Sigmoid colon (tissue), 4 donors: Measurements from ENCODE around the gene TMEM51.

Experiments used
- EP300 ChIP-seq, 4 donors: sonication (generic); formaldehyde crosslinking; IDR thresholded peaks; one replicate each; pipeline ENCODE4 v1.6.1; 2017; ENCODE audit warnings: antibody characterized with exemption in 4 of 4
- POLR2A ChIP-seq, 2 donors: fragments of 450-650 bp; IDR thresholded peaks; one replicate each; pipeline ENCODE4 v1.6.1; 2016; ENCODE audit warnings: antibody characterized with exemption in 2 of 2, mild to moderate bottlenecking in 2 of 2, moderate library complexity in 2 of 2
- POLR2AphosphoS5 ChIP-seq, 4 donors: sonication (generic); formaldehyde crosslinking; IDR thresholded peaks; one replicate each; pipeline ENCODE4 v1.6.1; 2017; ENCODE audit warnings: antibody characterized with exemption in 4 of 4
- TF ChIP-seq, protein P1 (sequence below), 4 experiments: fragments of 450-650 bp in 3 of 4; fragments of 200-600 bp in 1 of 4; IDR thresholded peaks; one replicate each; pipeline ENCODE4 v1.5.1; 2016 to 2019; ENCODE audit warnings: antibody characterized with exemption in 4 of 4, mild to moderate bottlenecking in 3 of 4, moderate library complexity in 2 of 4

DNA sequence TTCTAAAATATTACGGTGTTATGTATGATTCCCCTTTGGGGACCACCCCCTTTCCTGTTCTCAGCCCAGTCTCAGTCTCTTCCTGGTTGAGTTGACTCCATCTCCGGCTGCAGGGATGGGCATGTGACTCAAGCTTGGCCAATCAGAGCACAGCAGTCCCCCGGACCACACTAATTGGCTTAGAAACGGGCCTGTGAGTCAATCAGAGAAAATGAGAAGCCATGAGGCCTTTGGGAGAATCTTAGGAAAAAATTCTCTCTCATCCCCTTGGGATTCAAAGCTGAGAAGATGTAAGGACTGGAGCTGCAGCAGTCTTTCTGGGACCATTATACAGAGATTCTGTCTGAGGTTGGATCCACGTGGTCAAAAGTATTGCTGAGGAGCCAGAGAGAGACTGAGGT lies 82.8 kb downstream of the TMEM51 start:
- TF ChIP-seq, protein P1, sequence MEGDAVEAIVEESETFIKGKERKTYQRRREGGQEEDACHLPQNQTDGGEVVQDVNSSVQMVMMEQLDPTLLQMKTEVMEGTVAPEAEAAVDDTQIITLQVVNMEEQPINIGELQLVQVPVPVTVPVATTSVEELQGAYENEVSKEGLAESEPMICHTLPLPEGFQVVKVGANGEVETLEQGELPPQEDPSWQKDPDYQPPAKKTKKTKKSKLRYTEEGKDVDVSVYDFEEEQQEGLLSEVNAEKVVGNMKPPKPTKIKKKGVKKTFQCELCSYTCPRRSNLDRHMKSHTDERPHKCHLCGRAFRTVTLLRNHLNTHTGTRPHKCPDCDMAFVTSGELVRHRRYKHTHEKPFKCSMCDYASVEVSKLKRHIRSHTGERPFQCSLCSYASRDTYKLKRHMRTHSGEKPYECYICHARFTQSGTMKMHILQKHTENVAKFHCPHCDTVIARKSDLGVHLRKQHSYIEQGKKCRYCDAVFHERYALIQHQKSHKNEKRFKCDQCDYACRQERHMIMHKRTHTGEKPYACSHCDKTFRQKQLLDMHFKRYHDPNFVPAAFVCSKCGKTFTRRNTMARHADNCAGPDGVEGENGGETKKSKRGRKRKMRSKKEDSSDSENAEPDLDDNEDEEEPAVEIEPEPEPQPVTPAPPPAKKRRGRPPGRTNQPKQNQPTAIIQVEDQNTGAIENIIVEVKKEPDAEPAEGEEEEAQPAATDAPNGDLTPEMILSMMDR (IDR thresholded peaks at IDR 0.05) = no peak
- no peak for TF ChIP-seq EP300 (IDR thresholded peaks at IDR 0.05)
- no peak for TF ChIP-seq POLR2AphosphoS5 (IDR thresholded peaks at IDR 0.05)
- no peak for TF ChIP-seq POLR2A (IDR thresholded peaks at IDR 0.05)
